Dermis lymphatic vessel endothelial cell (primary cell): ENCODE measurements around the gene SOWAHB. TPM values are rescaled to one million over a fixed set of nuclear protein-coding genes. Genes with fewer than 3 reads are reported as not detected.

Experiments
- total RNA-seq: library from RNA; depleted of rRNA; stranded (reverse); fragments of >200 nt; gene quantifications from 2 replicates; pipeline ENCODE4 v1.2.1, GENCODE V29; 2014

SOWAHB gene
- total RNA-seq = not detected in 2 replicates

GRCh38 chr4:76897536-76898384 is at the start of gene SOWAHB:
Gene SOWAHB (minus strand): TSS chr4:76898144. CDS start chr4:76897849, 295 bp downstream.

Other genes starting within 250 kb of the SOWAHB start
- 149 and 160 TPM in 2 replicates for gene SEPTIN11, start 51.6 kb upstream of the SOWAHB start, total RNA-seq
- gene CCNI, start 177.8 kb upstream of the SOWAHB start, total RNA-seq = 79.5 and 101 TPM in 2 replicates